Gastroesophageal sphincter (tissue), 3 donors: ENCODE results near the gene DST.

ENCODE experiments used
- CTCF ChIP-seq, 4 experiments: fragments of 200-600 bp in 2 of 4; fragments of 450-650 bp in 2 of 4; sonication (generic) in 1 of 4; IDR thresholded peaks; one replicate each; pipeline ENCODE4 v1.5.1; 2017 to 2019; ENCODE audit warnings: antibody characterized with exemption in 4 of 4, mild to moderate bottlenecking in 2 of 4, moderate library complexity in 2 of 4
- POLR2A ChIP-seq, 2 donors: fragments of 450-650 bp; IDR thresholded peaks; one replicate each; pipeline ENCODE4 v1.6.1; 2017; ENCODE audit warnings: antibody characterized with exemption in 2 of 2, mild to moderate bottlenecking in 2 of 2, moderate library complexity in 1 of 2

DNA sequence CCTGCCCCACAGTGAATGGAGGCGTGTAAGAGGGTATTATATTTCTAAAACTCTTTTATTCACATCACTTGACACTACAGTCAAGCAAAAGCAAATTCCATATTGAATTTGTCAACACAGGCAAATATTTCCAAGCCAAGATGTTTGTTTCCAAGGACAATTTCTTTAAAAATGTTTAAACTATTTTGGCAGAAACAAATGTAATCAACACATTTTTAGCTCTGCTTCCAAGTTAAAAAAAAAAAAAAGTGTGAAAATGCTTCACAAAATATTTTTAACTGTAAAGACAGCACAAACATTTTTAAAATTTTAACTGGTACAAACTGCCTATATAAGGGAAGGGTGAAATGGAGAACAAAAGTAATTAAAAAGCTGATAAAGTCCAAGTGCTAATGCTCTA, 44.9 kb upstream of the DST start:
- TF ChIP-seq POLR2A (IDR thresholded peaks at IDR 0.05): no peak
- no peak for TF ChIP-seq CTCF (IDR thresholded peaks at IDR 0.05)
